CD14-positive monocyte (primary cell): Measurements from ENCODE around the gene UPP2. TPM values are rescaled to one million over a fixed set of nuclear protein-coding genes. Genes with fewer than 3 reads are reported as not detected.
A peak's percentile ranks its signal among the peaks of the same experiment; 100 is the strongest.

ENCODE experiments used
- DNase-seq, 3 donors: peaks; one replicate each; pipeline ENCODE4 v3.0.0-alpha.2; 2011 to 2022
- H2AFZ ChIP-seq: 2 replicates; pipeline ENCODE4 v1.6.0; 2012; ENCODE audit warnings: mild to moderate bottlenecking, low read depth, low read length, inconsistent platforms; ENCODE audit not compliant: insufficient read depth, poor library complexity, severe bottlenecking
- H3K27ac ChIP-seq, 2 donors: 1 replicate in 1 of 2; 2 replicates in 1 of 2; pipeline ENCODE4 v1.5.1; 2012 to 2013; ENCODE audit warnings: low read length in 2 of 2, control low read depth in 1 of 2, inconsistent platforms in 1 of 2, low read depth in 1 of 2, mild to moderate bottlenecking in 1 of 2
- H3K27me3 ChIP-seq, 2 donors: one replicate each; pipeline versions ENCODE4 v1.6.0 to v1.6.1; 2011 to 2013; ENCODE audit warnings: low read length in 2 of 2; ENCODE audit not compliant: control insufficient read depth in 2 of 2, insufficient read depth in 2 of 2
- H3K36me3 ChIP-seq, 2 donors: replicated peaks in 1 of 2; 1 replicate in 1 of 2; 2 replicates in 1 of 2; pipeline versions ENCODE4 v1.5.1 to v1.6.1; 2012 to 2013; ENCODE audit warnings: low read length in 2 of 2, control low read depth in 1 of 2, inconsistent platforms in 1 of 2, mild to moderate bottlenecking in 1 of 2; ENCODE audit not compliant: insufficient read depth in 2 of 2, control insufficient read depth in 1 of 2
- H3K4me1 ChIP-seq, 2 donors: 1 replicate in 1 of 2; 2 replicates in 1 of 2; pipeline versions ENCODE4 v1.5.1 to v1.6.1; 2012 to 2013; ENCODE audit warnings: low read length in 2 of 2, control low read depth in 1 of 2, inconsistent platforms in 1 of 2, mild to moderate bottlenecking in 1 of 2, moderate library complexity in 1 of 2; ENCODE audit not compliant: insufficient read depth in 2 of 2, control insufficient read depth in 1 of 2
- H3K4me2 ChIP-seq: replicated peaks from 2 replicates; pipeline ENCODE3; 2012; ENCODE audit warnings: low read length, moderate library complexity, mild to moderate bottlenecking; ENCODE audit not compliant: poor library complexity, severe bottlenecking; ENCODE audit errors: extremely low read depth
- H3K4me3 ChIP-seq, 3 experiments: fragments of 200-600 bp in 1 of 3; sonication (generic) in 1 of 3; replicated peaks in 1 of 3; 1 replicate in 2 of 3; 2 replicates in 1 of 3; pipeline ENCODE4 v1.5.1; 2011 to 2013; ENCODE audit warnings: low read length in 3 of 3, mild to moderate bottlenecking in 3 of 3, control low read depth in 2 of 3, low read depth in 2 of 3, inconsistent platforms in 1 of 3, moderate library complexity in 1 of 3
- H3K79me2 ChIP-seq: 2 replicates; pipeline ENCODE4 v1.6.0; 2012; ENCODE audit warnings: mild to moderate bottlenecking, control low read depth, inconsistent platforms, low read length, moderate library complexity; ENCODE audit not compliant: insufficient read depth
- H3K9ac ChIP-seq: 2 replicates; pipeline ENCODE4 v1.6.0; 2017; ENCODE audit warnings: low read length, mild to moderate bottlenecking; ENCODE audit not compliant: insufficient read depth, poor library complexity, severe bottlenecking
- H3K9me3 ChIP-seq, 2 donors: replicated peaks in 1 of 2; 1 replicate in 1 of 2; 2 replicates in 1 of 2; pipeline versions ENCODE4 v1.5.1 to v1.6.1; 2012 to 2013; ENCODE audit warnings: low read length in 2 of 2, control low read depth in 1 of 2; ENCODE audit not compliant: control insufficient read depth in 1 of 2, insufficient read depth in 1 of 2
- H4K20me1 ChIP-seq: 2 replicates; pipeline ENCODE4 v1.6.0; 2012; ENCODE audit warnings: mild to moderate bottlenecking, low read length, control low read depth, moderate library complexity; ENCODE audit not compliant: insufficient read depth
- H3K27ac Mint-ChIP-seq, 7 donors: one replicate each; pipeline ENCODE4 v1.8.0; 2020; ENCODE audit warnings: mild to moderate bottlenecking in 7 of 7, mixed read lengths in 7 of 7, moderate library complexity in 6 of 7, inconsistent platforms in 2 of 7
- H3K27me3 Mint-ChIP-seq, 3 donors: one replicate each; pipeline ENCODE4 v1.8.0; 2021 to 2022; ENCODE audit warnings: low read depth in 3 of 3, mild to moderate bottlenecking in 3 of 3, mixed read lengths in 3 of 3, moderate library complexity in 3 of 3, inconsistent platforms in 1 of 3
- H3K36me3 Mint-ChIP-seq, 2 donors: one replicate each; pipeline ENCODE4 v1.8.0; 2020; ENCODE audit warnings: mixed read lengths in 2 of 2, inconsistent platforms in 1 of 2, mild to moderate bottlenecking in 1 of 2
- H3K4me1 Mint-ChIP-seq: one replicate; pipeline ENCODE4 v1.8.0; 2020; ENCODE audit warnings: mild to moderate bottlenecking, mixed read lengths
- H3K4me3 Mint-ChIP-seq, 2 donors: one replicate each; pipeline ENCODE4 v1.8.0; 2020; ENCODE audit warnings: mild to moderate bottlenecking in 2 of 2, mixed read lengths in 2 of 2, moderate library complexity in 1 of 2
- H3K9me3 Mint-ChIP-seq, 7 donors: one replicate each; pipeline ENCODE4 v1.8.0; 2020 to 2022; ENCODE audit warnings: mixed read lengths in 7 of 7, mild to moderate bottlenecking in 6 of 7, moderate library complexity in 6 of 7, inconsistent platforms in 2 of 7
- CTCF ChIP-seq: fragments of 200-600 bp; IDR thresholded peaks from one replicate; pipeline ENCODE4 v1.8.0; 2022; ENCODE audit warnings: antibody characterized with exemption, mild to moderate bottlenecking
- WGBS: methylation state at CpG from one replicate; pipeline ENCODE4 v1.1.5; 2013; ENCODE audit warnings: missing lambda C conversion rate; ENCODE audit not compliant: insufficient coverage; 5-methylcytosine and 5-hydroxymethylcytosine counted together
- intact Hi-C, 2 donors: fragments of 100-400 bp; cut with micrococcal nuclease; formaldehyde crosslinking; loops; one replicate each; pipeline versions ENCODE4 v1.15.0 to v1.15.1; 2023
- polyA plus RNA-seq, 3 donors: library from polyadenylated mRNA; depleted of rRNA in 1 of 3; unstranded in 2 of 3; stranded (reverse) in 1 of 3; fragments of 300-500 nt in 2 of 3; fragments of >200 nt in 1 of 3; fragmentation: Illumina TruSeq in 2 of 3; gene quantifications; 1 replicate in 2 of 3; 2 replicates in 1 of 3; pipeline ENCODE4 v1.2.3, GENCODE V29; 2012 to 2021

UPP2 gene
- polyA plus RNA-seq, 3 donors, result not detected

GRCh38 chr2:158124896-158125295 lies 23.2 kb downstream of the UPP2 start:
- no peaks in the 10 kb centered on the region for H3K79me2 ChIP-seq
- no peaks in the 10 kb centered on the region for H3K4me1 ChIP-seq
- H3K4me2 ChIP-seq, result no peak overlapping the region
- H3K9ac ChIP-seq, result no peak overlapping the region
- H3K36me3 ChIP-seq, result no peaks in the 10 kb centered on the region
- H3K4me1 Mint-ChIP-seq, result peaks cover 11% of the 10 kb centered on the region
- DNase-seq, result no peak
- no peaks in the 10 kb centered on the region for H3K9me3 ChIP-seq
- H3K4me3 ChIP-seq, result no peak overlapping the region
- H3K27ac Mint-ChIP-seq, result no peak overlapping the region
- peaks cover 0 to 2% (median 2%) of the 10 kb centered on the region in 3 donors for H3K27me3 Mint-ChIP-seq
- no peak overlapping the region for H2AFZ ChIP-seq
- WGBS, result 74% methylated on average over 2 of the region's 2 CpGs
- no peaks in the 10 kb centered on the region for H4K20me1 ChIP-seq
- H3K27me3 ChIP-seq, result no peaks in the 10 kb centered on the region
- H3K27ac ChIP-seq, result no peak overlapping the region
- H3K9me3 Mint-ChIP-seq, result no peaks in the 10 kb centered on the region
- intact Hi-C loops, result no loop called here
- H3K4me3 Mint-ChIP-seq, result no peak overlapping the region
- H3K36me3 Mint-ChIP-seq, result no peaks in the 10 kb centered on the region
- no peak for TF ChIP-seq CTCF

- Histone ChIP-seq H3K27ac (no peak overlapping the region), H3K4me2 (no peak overlapping the region), H3K9me3 (no peaks in the 10 kb centered on the region), H3K9ac (no peak overlapping the region), H3K4me3 (no peak overlapping the region), H3K27me3 (no peaks in the 10 kb centered on the region), H4K20me1 (no peaks in the 10 kb centered on the region), H3K4me1 (peaks cover 0 to 1% of the 10 kb centered on the region in 2 donors), H2AFZ (peak overlapping the region; percentile 21), H3K79me2 (no peaks in the 10 kb centered on the region), H3K36me3 (no peaks in the 10 kb centered on the region)
- Mint-ChIP-seq H3K4me3 (no peak overlapping the region), H3K27ac (peak overlapping the region in 1 of 7 donors; percentile 8), H3K36me3 (no peaks in the 10 kb centered on the region), H3K4me1 (peaks cover 10% of the 10 kb centered on the region), H3K27me3 (peaks cover 0 to 2% (median 2%) of the 10 kb centered on the region in 3 donors), H3K9me3 (no peaks in the 10 kb centered on the region)
- no peak for DNase-seq
- WGBS, result 80% methylated on average over 2 of the region's 5 CpGs
- intact Hi-C loops, result no loop called here
- no peak for TF ChIP-seq CTCF
These were observed 24.3 kb downstream of the UPP2 start for GRCh38 chr2:158125756-158126498.
